GM18868 (cell line): ENCODE measurements around the gene MAPK8.
A peak's percentile ranks its signal among the peaks of the same experiment; 100 is the strongest.
"Not testable (repeated sequence)": the region's sequence is repeated elsewhere in the genome, so short reads cannot be mapped to it uniquely, and the experiment has no call there.

Experiments
- ATAC-seq: cut with Tn5 transposase; IDR thresholded peaks from one replicate; pipeline ENCODE4 v1.9.1; 2021; ENCODE audit warnings: mild to moderate bottlenecking, moderate library complexity; ENCODE audit not compliant: unreplicated experiment

The MAPK8 gene

DNA sequence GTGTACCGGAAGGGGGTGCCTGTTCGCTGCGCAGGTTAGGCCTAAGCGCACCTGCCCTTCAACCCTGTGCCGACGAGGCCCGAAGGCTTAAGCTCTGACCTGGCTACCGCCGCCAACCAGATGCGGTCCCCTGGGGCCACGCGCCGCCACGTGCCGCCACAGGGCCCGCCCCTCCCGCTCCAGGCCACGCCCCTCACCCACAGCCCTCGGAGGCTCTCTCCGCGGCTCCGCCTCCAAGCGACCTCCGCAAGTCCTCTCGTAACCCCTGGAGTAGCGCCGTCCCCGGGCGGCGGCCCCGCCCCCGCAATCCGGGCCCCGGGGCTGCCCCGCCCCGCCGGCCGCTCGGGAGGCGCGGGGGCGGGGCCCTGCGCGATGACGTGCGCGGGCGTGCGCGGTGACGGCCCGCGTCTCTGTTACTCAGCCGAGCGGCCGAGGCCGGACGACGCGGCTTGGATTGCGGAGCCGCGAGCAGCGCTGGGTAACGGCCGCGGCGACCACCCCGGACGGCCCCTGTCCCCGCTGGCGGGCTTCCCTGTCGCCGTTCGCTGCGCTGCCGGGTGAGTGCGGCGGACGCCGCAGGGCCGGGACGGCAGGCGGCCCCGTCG, at the start of gene MAPK8:
Gene MAPK8, plus strand, starts transcription at position 413 of the 605 bp plus-strand sequence. CDS start 94,984 bp downstream, outside the sequence.
- peak; percentile 79 for ATAC-seq

GRCh38 chr10:48257407-48257961, 49.0 kb upstream of the MAPK8 start:
- no peak for ATAC-seq

GRCh38 chr10:48258105-48258504, 48.4 kb upstream of the MAPK8 start:
- no peak for ATAC-seq

DNA sequence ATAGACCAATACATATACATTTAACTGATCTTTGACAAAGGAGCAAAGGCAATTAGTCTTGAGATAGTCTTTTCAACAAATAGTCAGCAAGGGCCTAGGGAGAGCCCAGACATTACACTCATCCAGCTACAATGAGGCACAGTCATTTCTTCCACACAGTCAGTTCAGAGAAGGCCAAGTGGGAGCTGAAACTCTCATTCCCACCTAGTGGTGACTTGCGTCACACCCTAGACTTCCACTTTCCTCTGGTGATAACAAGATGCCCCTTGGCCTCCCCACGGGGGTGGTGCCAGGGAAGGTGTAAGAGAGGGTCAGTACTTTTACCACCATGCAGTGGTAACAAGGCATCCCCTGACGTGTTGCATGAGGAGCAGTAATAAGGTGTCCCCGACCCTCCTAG, 39.9 kb upstream of the MAPK8 start:
- ATAC-seq: peak; percentile 67

- no peak for ATAC-seq
Observed at GRCh38 chr10:48271047-48271730, 35.3 kb upstream of the MAPK8 start.

DNA sequence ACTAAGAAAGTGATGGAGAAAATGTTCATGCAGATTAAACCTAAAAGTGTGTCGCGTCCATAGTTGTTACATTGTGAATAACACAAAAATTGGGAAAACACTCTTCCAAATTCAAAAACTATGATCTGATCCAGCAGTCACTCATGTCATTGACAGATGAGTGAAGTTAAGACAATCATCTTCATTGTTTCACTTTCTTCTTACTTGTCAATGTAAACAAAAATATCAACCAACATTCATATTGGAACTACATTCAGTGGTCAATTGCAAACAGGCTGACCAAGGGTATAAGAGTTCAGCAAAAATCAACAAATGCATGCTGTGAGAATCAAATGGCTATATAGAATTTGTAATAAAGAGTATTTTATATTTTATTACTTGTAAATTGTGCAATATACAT, 33.8 kb upstream of the MAPK8 start:
- ATAC-seq: no peak

- no peak for ATAC-seq
Observed at GRCh38 chr10:48273741-48274140, 32.7 kb upstream of the MAPK8 start.

GRCh38 chr10:48274636-48275035, 31.8 kb upstream of the MAPK8 start, which contains the start of gene FRMPD2:
Gene FRMPD2 (minus strand): TSS chr10:48274696. CDS start chr10:48274567, 129 bp downstream.
- no peak for ATAC-seq

- ATAC-seq: no peak
Observed at GRCh38 chr10:48277093-48277492, 29.4 kb upstream of the MAPK8 start.

DNA sequence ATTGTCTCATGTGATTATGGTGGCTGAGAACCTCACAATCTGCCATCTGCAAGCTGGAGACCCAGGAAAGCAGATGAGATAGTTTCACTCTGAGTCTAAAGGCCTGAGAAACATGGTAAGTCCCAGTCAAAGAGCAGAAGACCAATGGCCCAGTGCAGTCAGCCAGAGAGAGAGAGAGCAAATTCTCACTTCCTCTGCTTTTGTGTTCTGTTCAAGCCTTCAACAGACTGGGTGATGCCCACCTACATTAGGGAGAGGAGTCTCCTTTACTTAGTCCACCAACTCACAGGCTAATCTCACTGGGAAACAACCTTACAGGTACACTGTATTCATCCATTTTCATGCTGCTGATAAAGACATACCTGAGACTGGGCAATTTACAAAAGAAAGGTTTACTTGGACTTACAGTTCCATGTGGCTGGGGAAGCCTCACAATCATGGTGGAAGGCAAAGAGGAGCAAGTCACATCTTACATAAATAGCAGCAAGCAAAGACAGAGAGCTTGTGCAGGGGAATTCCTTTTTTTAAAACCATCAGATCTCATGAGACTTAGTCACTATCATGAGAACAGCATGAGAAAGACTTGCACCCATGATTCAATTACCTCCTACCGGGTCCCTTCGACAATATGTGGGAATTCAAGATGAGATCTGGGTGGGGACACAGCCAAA, 27.3 kb upstream of the MAPK8 start:
- ATAC-seq: peak; percentile 83

GRCh38 chr10:48281697-48282096, 24.8 kb upstream of the MAPK8 start:
- ATAC-seq: not testable (repeated sequence)

DNA sequence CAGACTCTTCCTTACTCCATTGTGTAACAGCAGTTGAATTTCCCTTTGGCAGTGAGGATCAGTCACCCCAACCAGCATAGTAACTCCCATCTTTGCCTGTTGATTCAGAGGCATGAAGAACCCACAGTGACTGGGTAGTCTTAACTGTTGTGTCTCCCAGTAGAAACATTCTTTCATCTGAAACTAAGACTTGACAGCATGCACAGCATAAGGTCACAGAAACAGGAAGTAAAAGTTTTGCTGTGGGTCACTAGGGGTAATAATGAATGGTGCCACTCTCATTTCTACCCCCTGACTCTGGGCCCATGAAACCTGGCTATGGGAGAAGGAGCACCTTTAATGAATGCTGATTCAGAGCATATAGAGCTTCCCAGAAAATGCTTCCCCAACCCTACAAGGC, 23.6 kb upstream of the MAPK8 start:
- ATAC-seq: peak; percentile 58

DNA sequence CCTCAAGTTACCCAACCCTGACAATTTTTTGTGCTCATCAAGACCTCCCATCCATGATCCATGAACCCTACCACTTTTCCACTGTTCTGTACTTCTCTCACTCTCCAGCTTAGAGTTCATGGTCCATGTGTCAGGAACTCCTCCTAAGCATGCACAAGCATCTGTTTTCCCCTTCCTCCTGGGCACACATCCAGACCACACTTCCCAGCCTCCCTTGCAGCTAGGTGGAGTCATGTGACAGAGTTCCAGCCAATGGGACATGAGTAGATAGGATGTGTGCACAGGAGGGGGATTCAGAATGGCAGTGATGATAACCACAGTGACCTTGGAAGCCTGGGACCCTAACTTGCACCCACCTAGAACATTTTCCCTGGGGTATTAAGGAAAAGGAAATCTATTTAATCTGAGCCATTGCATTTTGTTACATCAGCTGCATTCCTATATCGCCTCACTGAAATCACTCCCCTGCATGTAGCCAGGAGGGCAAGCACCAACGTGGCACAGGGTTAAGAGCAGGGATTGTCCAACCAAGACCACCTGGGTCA, 22.4 kb upstream of the MAPK8 start:
- ATAC-seq: no peak

DNA sequence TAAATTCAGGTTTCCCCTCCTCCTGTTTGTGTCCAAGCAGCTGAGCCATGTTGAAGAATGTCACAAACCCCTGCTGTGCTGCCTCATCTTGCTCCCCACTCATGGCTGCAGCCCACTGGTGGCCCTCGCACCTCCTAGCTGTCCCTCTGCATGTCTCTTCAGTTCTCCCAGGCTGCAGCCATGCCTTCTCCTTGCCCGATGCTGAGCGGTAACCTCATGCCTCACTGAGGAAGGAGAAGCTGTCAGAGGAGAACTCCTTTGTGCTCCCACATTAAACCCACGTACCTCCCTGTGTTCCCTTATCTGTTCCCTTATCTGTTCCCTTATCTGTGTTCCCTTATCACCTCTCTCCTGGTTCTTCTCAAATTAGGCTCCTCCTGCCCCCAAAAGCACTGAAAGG, 21.7 kb upstream of the MAPK8 start:
- ATAC-seq: no peak

DNA sequence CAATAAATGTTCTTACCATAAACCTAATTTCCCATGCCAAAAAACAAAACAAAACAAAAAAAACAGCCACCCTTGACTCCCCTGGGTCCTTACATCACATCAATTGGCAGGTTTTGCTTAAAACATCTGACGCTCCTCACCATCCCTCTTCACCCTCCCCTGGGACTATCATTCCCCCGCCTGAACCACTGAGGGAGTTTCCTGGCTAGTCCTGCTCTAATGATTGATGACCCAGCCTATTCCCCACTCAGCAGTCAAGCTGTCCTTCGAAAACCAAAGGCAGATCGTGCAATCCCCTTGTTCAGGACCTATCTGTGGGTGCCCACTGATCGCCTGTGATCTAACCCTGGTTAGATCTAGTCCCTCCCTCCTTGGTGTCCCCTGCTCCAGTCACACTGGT, 20.8 kb upstream of the MAPK8 start:
- peak; percentile 30 for ATAC-seq

DNA sequence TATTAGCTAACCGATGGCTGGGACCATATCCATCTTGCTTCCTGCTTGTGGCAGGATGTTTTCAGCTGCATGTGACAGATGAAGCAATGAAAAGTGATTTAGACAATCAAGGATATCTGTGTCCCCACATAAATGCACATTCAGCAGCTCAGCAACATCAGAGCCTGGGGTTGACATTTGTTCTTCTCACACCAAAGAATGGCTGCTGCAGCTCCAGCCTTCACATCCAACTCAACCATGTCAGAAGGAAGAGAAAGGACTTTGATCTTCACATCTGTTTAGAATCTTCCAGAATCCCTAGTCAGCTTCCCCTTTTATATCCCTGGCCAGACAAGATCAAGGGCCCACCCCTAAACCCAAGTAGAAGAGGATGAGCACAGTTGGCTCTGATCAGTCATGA, 20.1 kb upstream of the MAPK8 start:
- no peak for ATAC-seq

DNA sequence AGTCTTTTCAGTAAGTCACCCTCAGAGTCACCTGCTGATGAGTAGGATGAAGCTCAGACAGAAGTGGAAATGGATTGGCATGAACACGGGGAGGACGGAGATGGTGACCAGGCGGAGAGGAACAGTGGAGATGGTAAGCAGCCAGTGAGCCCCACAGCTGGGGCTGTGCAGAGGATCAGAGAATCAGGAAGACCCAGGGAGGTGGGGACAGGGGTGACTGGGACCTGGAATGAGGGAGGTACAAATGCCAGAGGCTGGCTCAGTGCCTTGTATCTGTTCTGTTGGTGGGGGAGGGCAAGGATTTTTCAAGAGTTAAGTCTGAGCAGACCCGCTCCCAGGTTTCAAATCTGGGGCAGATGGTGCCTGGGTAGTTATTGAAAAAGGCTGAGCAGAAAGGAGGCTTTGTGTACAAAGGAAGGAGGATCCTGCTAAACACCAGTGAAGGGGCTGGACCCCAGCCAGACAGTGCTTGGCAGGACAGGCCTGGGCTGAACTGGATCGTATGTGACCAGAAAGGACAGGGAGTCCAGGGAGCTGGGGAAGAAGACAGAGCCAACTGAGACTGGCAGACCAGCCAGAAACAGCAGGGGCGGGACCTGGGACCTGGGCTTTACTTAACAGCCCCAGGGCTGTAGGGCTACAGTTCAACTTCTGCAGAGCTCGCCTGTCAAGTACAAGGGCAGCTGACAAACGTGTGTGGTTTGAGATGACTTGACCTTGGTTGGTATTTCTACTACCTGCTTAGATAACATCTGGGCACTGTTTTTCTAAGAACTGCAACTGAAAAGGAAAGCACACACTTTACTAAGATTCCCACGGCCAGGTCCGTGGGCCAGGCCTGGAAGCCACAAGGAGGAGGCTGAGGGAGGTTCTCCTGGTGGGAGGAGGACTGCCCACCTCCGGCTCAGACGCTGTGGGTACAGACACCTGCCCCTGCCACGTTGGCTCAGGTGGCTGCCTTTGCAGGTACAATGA, 18.8 kb upstream of the MAPK8 start:
- peak; percentile 67 for ATAC-seq

- ATAC-seq: no peak
Observed at GRCh38 chr10:48288661-48289060, 17.8 kb upstream of the MAPK8 start.

DNA sequence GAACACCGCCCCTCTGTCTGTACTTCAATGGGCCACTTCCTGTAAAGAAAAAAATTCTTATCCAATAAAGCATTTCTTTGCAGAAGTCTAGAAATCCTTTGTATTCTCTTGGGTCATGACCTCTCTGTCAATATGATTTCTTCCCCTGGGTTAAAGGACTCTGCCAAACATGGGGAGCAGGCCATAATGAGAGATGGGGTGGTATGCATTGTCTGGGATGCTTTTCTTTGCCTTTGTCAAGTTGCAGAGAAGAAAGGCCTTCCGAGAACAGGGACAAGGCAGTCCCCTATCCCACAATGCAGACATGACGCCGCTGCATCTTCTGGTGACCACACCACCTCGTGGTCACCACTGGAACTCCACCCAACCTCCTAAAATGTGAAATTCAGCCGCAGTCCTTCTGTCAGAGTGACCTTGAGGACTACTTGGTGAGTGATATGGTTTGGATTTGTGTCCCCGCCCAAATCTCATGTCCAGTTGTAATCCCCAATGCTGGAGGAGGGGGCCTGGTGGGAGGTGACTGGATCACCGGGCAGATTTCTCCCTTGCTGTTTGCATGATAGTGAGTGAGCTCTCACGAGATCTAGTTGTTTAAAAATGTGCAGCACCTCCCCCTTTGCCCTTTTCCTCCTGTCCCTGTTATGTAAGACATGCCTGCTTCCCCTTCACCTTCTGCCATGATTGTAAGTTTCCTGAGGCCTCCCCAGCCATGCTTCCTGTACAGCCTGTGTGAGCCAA, 16.8 kb upstream of the MAPK8 start:
- ATAC-seq: peak; percentile 29

DNA sequence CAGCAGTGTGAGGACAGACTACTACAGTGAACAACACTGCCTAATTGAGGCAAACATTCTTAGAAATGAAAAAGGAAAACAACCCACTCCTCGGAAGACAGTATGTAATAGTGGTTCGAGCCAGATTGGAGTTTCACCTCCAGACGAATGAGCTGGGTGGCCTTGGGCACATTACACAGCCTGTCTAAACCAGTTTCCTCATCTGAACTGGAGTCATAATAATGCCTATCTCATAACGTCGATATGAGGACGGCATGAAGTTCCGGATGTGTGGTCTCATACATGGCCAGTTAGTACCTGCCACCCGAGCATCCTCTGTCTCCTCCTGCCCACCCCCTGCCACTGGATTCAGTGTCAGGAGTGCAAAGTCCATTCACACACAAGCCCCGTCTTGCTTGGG, 16.2 kb upstream of the MAPK8 start:
- no peak for ATAC-seq
